HG03378 (cell line): ENCODE data around the gene ARHGAP22.

Experiments used
- ATAC-seq: cut with Tn5 transposase; IDR thresholded peaks from one replicate; pipeline ENCODE4 v1.9.1; 2021; ENCODE audit warnings: mild to moderate bottlenecking, moderate library complexity; ENCODE audit not compliant: unreplicated experiment

Gene ARHGAP22

GRCh38 chr10:48517482-48517881 is 87.4 kb downstream of the ARHGAP22 start:
- ATAC-seq: no peak

DNA sequence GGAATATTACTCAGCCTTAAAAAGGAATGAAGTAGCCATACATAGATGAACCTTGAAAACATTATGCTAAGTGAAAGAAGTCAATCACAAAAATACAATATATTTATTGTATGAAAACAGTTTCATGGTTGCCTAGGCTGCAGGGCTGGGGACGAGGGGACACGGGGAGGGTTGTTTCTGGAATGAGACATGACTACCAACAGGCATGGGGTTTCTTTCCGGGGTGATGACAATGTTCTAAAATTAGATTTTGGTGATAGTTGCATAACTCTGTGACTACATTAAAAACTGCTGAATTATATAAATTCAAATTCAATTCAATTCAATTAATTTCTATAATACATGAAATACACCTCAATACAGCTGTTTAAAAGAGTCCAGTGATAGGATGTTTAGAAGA is 88.0 kb downstream of the ARHGAP22 start:
- no peak for ATAC-seq

DNA sequence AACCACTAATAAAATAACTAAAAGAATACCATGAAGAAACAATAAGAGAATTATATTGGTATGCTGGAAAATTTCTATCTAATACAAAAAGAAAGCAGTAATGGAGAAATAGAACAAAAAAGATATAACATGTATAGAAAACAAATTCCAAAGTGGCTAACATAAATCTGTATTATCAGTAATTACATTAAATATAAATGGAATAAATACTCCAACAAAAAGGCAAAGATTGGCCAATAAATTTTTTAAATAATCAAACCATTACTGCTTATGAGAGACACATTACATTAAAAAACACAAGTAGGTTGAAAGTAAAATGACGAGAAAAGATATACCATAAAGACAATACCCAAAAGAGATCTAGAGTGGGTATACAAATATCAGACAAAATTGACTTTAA is 90.0 kb downstream of the ARHGAP22 start:
- no peak for ATAC-seq

GRCh38 chr10:48514255-48514654 is 90.6 kb downstream of the ARHGAP22 start:
- no peak for ATAC-seq

DNA sequence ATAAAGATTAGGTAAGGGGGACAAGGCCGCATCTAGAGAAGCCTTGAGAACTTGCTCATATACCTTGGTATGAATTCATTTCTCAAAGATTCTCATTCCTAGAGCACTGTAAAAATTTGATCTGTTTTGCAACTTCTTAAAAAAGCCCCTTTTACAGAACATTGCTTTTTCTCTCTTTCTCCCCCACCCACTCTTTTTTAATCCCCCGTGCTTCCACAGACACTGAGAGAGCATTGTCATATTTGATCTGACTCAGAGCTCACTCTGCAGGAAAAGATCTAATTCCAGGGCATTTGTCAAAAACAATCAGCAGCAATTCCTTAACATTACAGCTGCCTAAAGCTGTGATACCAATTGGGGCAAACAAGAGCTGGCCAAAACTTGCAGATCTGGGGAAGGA is 92.0 kb downstream of the ARHGAP22 start:
- no peak for ATAC-seq

DNA sequence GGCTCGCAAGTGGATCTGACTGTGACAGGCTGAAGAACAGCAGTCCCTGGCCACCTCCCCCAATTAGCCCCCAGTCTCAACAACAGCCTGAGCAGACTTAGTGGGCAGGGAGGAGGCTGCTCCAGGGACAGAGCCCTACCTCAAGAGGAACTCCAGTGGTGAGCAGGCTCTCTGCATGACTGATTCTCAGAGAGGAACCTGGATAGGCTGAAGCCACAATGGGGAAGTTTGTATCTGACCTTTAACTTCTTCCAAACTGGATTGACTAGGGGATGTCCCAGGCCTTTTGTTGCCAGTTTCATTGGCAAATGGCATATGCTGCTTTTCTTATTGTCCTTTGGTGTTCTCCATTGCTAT is 93.0 kb downstream of the ARHGAP22 start:
- ATAC-seq: no peak

DNA sequence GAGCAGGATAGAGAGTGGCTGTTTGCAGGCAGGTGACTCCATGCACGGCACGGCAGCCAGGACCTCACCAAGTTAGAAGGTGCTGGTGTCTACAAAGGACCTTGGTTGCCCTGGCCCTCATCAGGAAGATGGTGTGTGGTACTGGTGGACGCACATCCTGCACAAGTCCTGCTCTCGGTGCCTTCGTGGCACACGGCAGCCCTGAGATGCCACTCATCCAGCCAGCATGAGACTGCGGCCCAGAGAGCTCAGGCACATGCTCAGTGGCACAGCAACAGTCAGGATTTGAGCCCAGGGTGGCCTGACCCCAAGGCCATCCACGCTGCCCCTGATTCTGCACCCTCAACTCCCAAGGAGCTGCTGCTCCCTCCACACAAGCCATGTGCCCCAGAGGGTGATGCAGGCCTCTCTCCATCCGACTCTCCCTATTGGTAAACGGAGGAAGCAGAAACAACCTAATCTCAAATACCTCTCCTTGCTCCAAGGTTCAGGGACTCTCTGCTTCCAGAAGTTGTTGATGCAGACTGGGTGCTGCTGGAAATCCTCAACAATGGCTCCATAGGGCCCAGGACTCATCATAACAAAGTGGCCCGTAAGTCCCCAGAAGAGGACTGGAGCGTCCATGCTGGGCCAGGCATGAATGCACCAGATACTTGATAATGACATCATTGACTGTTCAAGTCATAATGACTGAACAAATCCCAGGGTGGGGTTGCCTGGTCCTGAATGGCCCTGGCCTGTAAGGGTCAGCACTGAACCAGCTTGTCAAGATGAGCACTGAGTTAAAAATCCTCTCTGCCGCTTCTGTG is 93.6 kb downstream of the ARHGAP22 start:
- ATAC-seq: no peak

GRCh38 chr10:48509974-48510692 is 94.7 kb downstream of the ARHGAP22 start:
- no peak for ATAC-seq

GRCh38 chr10:48508791-48509772 is 95.8 kb downstream of the ARHGAP22 start:
- ATAC-seq: no peak

GRCh38 chr10:48507933-48508790 is 96.7 kb downstream of the ARHGAP22 start:
- no peak for ATAC-seq

DNA sequence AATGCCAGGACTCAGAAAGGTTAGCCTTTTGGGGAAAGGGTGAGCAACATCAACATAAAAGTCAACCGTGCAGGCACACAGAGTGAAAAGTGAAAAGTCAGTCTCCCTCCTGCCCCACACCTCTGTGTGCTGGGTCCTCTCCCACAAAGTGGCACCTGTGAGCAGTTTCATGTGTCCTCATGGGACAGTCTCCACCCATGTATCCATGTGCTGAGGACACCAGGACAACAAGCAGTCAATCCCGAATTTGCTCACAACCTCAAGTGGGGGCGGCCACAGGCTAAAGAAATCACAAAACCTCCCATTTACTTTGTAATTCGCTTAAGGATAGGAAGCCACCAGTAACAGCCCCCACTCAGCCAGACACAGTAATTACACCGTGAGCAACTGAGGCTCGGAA is 97.4 kb downstream of the ARHGAP22 start:
- no peak for ATAC-seq

GRCh38 chr10:48506147-48506917 is 98.5 kb downstream of the ARHGAP22 start:
- ATAC-seq: no peak

GRCh38 chr10:48505394-48506112 is 99.3 kb downstream of the ARHGAP22 start:
- ATAC-seq: no peak

- ATAC-seq: no peak
Observed at GRCh38 chr10:48504141-48504885, 100.6 kb downstream of the ARHGAP22 start.

DNA sequence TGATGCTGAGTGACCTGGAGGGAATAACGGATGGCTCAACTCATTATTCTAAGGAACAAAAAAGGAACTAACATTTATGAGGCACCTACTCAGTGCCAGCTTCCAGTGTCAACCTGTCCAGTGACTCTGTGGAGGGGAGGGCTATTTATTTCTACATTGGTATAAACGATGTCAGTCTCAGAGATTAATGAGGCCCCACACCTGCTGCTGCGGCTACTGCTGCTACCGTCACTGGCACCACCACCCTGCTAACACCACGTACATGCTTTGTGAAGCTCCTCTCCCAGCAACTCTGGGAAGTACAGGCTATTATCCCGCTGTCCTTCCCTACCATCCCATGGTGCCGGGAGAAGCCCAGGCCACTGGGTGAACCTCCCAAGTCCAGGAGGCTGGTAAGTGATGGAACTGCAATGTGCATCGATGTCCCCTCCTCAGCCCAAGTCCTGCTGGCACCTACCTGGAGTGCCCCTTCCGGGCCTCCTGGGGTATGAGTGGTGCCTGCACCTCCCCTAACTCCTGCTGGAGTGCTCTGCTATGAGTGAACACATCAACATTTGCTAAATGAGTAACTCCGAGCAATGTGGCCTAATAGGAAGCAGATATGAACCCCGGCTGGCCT is 101.5 kb downstream of the ARHGAP22 start:
- no peak for ATAC-seq

GRCh38 chr10:48502791-48503190 is 102.1 kb downstream of the ARHGAP22 start:
- no peak for ATAC-seq
